GM12878 (cell line): ENCODE results near the gene CENPE. TPM values are rescaled to one million over a fixed set of nuclear protein-coding genes. Genes with fewer than 3 reads are reported as not detected.
A peak's percentile ranks its signal among the peaks of the same experiment; 100 is the strongest.

ENCODE experiments used
- CTCF ChIP-seq, 3 experiments: IDR thresholded peaks in 2 of 3; conservative IDR thresholded peaks in 1 of 3; 2 replicates each; pipeline ENCODE4 v1.5.1; 2011; ENCODE audit warnings: low read depth in 3 of 3, low read length in 3 of 3, mild to moderate bottlenecking in 3 of 3, control low read depth in 2 of 3, moderate library complexity in 2 of 3, inconsistent platforms in 1 of 3, mixed read lengths in 1 of 3; ENCODE audit not compliant: control insufficient read depth in 2 of 3, insufficient read depth in 1 of 3; ENCODE audit errors: extremely low read depth in 1 of 3
- HCFC1 ChIP-seq: fragments of 150-350 bp; IDR thresholded peaks from 2 replicates; pipeline ENCODE4 v1.6.1; 2014; ENCODE audit warnings: low read length
- JUND ChIP-seq: IDR thresholded peaks from 2 replicates; pipeline ENCODE4 v1.6.1; 2012; ENCODE audit warnings: low read depth, mild to moderate bottlenecking, low read length, improper control_type of control experiment, moderate library complexity
- MTA3 ChIP-seq: IDR thresholded peaks from 2 replicates; pipeline ENCODE4 v1.6.1; 2012; ENCODE audit warnings: low read length, inconsistent platforms, borderline replicate concordance
- NFIC ChIP-seq: IDR thresholded peaks from 2 replicates; pipeline ENCODE4 v1.6.1; 2012; ENCODE audit warnings: low read depth, mild to moderate bottlenecking, inconsistent platforms, low read length, moderate library complexity
- NR2C1 ChIP-seq: fragments of 450-650 bp; IDR thresholded peaks from 2 replicates; pipeline ENCODE4 v1.6.1; 2017; ENCODE audit warnings: antibody characterized with exemption, mild to moderate bottlenecking, moderate library complexity
- POLR2A ChIP-seq: IDR thresholded peaks from 2 replicates; pipeline ENCODE4 v1.6.1; 2011; ENCODE audit warnings: low read depth, mild to moderate bottlenecking, low read length
- POU2F2 ChIP-seq: IDR thresholded peaks from 3 replicates; pipeline ENCODE4 v1.6.1; 2011; ENCODE audit warnings: low read depth, mild to moderate bottlenecking, low read length, borderline replicate concordance
- RAD21 ChIP-seq: IDR thresholded peaks from 2 replicates; pipeline ENCODE4 v1.6.1; 2011; ENCODE audit warnings: mild to moderate bottlenecking, low read depth, low read length, moderate library complexity; ENCODE audit not compliant: insufficient read depth
- RFX5 ChIP-seq: IDR thresholded peaks from 2 replicates; pipeline ENCODE4 v1.6.1; 2011; ENCODE audit warnings: low read depth, low read length, improper control_type of control experiment
- SIN3A ChIP-seq: IDR thresholded peaks from 2 replicates; pipeline ENCODE4 v1.6.1; 2012; ENCODE audit warnings: low read depth, low read length, improper control_type of control experiment
- SMAD1 ChIP-seq: fragments of 450-650 bp; IDR thresholded peaks from 2 replicates; pipeline ENCODE4 v1.6.1; 2018; ENCODE audit warnings: mild to moderate bottlenecking, low read depth; ENCODE audit not compliant: partially characterized antibody
- SMC3 ChIP-seq: IDR thresholded peaks from 2 replicates; pipeline ENCODE4 v1.6.1; 2011; ENCODE audit warnings: low read length, improper control_type of control experiment, borderline replicate concordance
- SRF ChIP-seq, 2 experiments: IDR thresholded peaks; 2 replicates each; pipeline ENCODE4 v1.6.1; 2011; ENCODE audit warnings: low read depth in 2 of 2, low read length in 2 of 2, mild to moderate bottlenecking in 1 of 2, moderate library complexity in 1 of 2
- STAT1 ChIP-seq: fragments of 450-650 bp; conservative IDR thresholded peaks from 2 replicates; pipeline ENCODE4 v1.6.1; 2014; ENCODE audit warnings: antibody characterized with exemption, mild to moderate bottlenecking
- SUZ12 ChIP-seq: fragments of 200-600 bp; sonication (generic); IDR thresholded peaks from one replicate; pipeline ENCODE4 v1.6.1; 2018; ENCODE audit warnings: antibody characterized with exemption, mild to moderate bottlenecking; ENCODE audit not compliant: unreplicated experiment
- ZBTB33 ChIP-seq: fragments of 450-650 bp; IDR thresholded peaks from 2 replicates; pipeline ENCODE4 v1.6.1; 2017; ENCODE audit warnings: mild to moderate bottlenecking
- polyA plus RNA-seq, 11 experiments: library from polyadenylated mRNA; depleted of rRNA in 4 of 11; unstranded in 6 of 11; stranded (reverse) in 5 of 11; fragments of >200 nt; fragmentation: Nextera tagmentation in 4 of 11; fragmentation: Illumina TruSeq in 1 of 11; extraction: Ambion mirVana in 4 of 11; extraction: Trizol in 1 of 11; gene quantifications; 1 replicate in 1 of 11; 2 replicates in 10 of 11; pipeline versions ENCODE4 v1.2.1 to v1.2.3, GENCODE V29; 2011 to 2016; ENCODE audit warnings: inconsistent platforms in 2 of 11, missing spikeins in 2 of 11, low read depth in 1 of 11
- total RNA-seq, 4 experiments: library from RNA; depleted of rRNA in 3 of 4; stranded (reverse); fragments of >200 nt in 3 of 4; fragmentation: Illumina TruSeq in 1 of 4; extraction: Trizol in 1 of 4; gene quantifications; 2 replicates each; pipeline versions ENCODE4 v1.2.1 to v1.2.3, GENCODE V29; 2013 to 2021

Gene CENPE
- total and polyA plus RNA-seq, 10 of the 15 experiments (the other 5 are each of a cell fraction or from before 2014, with no cell fraction given), result 10.2 to 53.6 (median 25.2) TPM

- no peak for TF ChIP-seq SMAD1
- TF ChIP-seq ZBTB33, result no peak
- TF ChIP-seq JUND, result no peak
- 0 out of 3 replicates have a peak, but pooled peaks have one; percentile 33 for TF ChIP-seq POU2F2
- TF ChIP-seq SUZ12, result no peak
- TF ChIP-seq NR2C1, result peak; percentile 65
- no peak for TF ChIP-seq NFIC
- TF ChIP-seq SRF (IDR thresholded peaks at IDR 0.05; ENCODE audit: low read depth in 2 of 2, low read length in 2 of 2), result 0 out of 4 replicates have a peak, but pooled peaks of 1 of the 2 experiments have one; percentile 34
- peak; percentile 81 for TF ChIP-seq RAD21
- TF ChIP-seq POLR2A, result 0 out of 2 replicates have a peak, but pooled peaks have one; percentile 35
- no peak for TF ChIP-seq MTA3
- TF ChIP-seq STAT1, result no peak
- peak; percentile 92 for TF ChIP-seq HCFC1
- TF ChIP-seq SMC3, result peak; percentile 64
- TF ChIP-seq CTCF (IDR thresholded peaks at IDR 0.05 in 2 of 3, conservative IDR thresholded peaks at IDR 0.05 in 1 of 3; ENCODE audit: control insufficient read depth in 2 of 3, extremely low read depth in 1 of 3, insufficient read depth in 1 of 3, low read depth in 3 of 3, low read length in 3 of 3), result peak; percentile 57 to 86 (median 71); a peak in 5 of 6 replicates
- TF ChIP-seq SIN3A, result 0 out of 2 replicates have a peak, but pooled peaks have one; percentile 7
- TF ChIP-seq RFX5, result no peak
Measured at GRCh38 chr4:103099691-103100392, 98.3 kb downstream of the CENPE start, which contains the start of gene BDH2 (continued).
